Measurements from ENCODE around the gene TRIM46.

TRIM46 gene, protein sequence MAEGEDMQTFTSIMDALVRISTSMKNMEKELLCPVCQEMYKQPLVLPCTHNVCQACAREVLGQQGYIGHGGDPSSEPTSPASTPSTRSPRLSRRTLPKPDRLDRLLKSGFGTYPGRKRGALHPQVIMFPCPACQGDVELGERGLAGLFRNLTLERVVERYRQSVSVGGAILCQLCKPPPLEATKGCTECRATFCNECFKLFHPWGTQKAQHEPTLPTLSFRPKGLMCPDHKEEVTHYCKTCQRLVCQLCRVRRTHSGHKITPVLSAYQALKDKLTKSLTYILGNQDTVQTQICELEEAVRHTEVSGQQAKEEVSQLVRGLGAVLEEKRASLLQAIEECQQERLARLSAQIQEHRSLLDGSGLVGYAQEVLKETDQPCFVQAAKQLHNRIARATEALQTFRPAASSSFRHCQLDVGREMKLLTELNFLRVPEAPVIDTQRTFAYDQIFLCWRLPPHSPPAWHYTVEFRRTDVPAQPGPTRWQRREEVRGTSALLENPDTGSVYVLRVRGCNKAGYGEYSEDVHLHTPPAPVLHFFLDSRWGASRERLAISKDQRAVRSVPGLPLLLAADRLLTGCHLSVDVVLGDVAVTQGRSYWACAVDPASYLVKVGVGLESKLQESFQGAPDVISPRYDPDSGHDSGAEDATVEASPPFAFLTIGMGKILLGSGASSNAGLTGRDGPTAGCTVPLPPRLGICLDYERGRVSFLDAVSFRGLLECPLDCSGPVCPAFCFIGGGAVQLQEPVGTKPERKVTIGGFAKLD

DNA sequence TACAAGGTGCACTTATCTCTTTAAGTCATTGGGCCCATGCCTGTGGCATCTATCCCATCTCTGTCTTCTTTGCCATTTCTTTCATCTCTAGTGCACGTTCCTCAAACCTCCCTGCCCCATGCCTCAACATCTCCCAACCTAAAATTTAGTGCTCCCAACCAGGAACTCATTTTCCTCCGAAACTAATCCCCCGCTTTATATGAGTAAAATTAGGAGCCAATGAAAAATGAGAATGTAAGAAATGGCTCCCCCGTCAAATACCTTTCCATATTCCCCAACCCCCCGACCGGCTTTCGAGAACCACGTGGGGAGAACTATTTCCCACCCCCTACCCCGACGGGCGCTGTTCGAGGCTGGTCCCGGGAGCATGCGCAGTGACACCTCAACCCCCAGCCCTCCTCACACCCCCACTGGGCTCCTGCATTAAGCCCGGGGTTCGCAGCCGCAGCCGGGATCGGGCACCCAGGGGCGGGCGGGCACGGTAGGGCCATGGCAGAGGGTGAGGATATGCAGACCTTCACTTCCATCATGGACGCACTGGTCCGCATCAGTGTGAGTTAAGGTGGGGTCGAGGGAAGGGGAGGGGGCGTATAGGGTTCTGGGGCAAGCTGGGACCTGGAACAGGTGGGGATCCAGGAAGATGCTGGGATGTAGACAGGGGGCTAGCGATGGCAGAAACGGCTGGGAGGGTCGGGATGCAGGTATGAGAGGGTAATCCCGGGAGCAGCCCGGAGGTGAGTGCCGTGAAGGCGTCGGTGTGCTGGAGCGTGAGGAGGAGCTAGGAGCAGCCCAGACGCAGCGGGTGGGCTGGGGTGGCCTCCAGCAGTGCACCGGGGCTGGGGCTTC, at the start of gene TRIM46:
TRIM46 (plus strand) TSS at position 372 of the 846 bp plus-strand sequence; CDS start at position 490, 118 bp downstream.
- in situ Hi-C loops (cut with MboI; ENCODE audit: low sequenced_read_pairs): loop anchor here (5.0 to 10.0 kb wide), 2 partner anchors 81 to 421 kb away; no protein-coding TSS in a partner anchor

DNA sequence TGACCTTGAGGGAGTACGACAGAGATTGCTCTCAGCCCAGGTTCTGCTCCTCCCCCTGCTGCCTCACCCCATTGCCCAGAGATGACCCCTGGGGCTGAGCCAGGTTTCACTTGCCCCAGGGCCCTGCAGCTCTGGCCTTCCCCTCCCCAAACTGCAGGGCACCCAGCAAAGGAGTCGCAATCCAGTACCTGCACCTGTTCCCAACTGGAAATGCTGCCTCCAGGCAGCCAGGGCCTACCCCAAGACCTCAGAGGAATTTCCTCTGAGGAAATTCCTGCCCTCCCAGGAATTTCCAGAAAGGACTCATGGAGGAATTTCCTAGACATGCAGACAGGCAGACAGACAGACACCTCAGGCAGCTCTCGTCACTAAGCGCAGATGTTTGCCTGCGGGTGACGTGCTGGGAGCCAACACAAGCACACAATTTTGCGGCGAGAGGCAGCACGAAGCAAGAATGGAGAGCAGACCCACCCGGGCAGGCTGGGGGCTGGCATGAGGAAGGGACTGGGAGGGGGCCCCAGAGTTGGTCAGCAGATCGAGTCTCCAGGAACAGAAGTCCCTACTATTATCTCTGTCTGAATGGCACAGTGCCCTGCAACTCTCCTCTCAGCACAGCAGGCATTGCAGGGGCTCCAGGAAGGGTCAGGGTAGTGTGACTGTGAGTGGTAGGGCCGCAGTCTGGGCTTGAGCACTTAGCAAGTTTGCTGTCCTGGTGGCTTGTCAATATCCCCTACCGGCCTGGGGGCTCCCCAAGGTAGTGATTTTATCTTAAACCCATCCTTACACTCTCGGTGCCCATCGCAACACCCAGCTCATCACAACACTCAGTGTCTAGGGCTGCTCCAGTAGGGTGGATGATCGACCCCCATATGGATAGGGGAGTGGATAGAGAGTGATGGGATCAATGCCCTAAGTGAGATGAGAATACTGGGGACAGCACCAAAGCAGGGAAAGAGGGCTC, 48.9 kb upstream of the TRIM46 start:
- in situ Hi-C loops (cut with MboI; ENCODE audit: low sequenced_read_pairs): no loop called here

DNA sequence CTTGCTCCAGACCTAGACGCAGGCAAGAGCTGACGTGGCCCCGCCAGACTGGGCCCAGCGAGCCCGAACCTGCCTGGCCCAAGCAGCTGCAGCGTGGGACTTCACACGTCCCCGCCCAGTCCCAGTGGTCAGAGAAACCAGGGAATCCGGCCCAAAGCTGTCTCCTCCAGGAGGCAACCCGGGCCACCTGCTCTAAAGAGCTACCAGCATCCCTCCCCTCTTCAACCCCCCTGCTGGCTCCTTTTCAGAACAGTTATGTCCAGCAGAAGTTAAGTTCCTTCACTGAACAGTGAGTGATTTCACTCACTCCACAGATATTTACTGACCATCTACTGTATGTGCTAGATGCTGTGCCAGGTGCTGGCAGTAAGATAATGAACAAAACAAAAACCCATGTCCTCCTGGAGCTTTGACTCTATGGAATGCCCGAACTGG, 48.1 kb upstream of the TRIM46 start:
- in situ Hi-C loops (cut with MboI; ENCODE audit: low sequenced_read_pairs): no loop called here

DNA sequence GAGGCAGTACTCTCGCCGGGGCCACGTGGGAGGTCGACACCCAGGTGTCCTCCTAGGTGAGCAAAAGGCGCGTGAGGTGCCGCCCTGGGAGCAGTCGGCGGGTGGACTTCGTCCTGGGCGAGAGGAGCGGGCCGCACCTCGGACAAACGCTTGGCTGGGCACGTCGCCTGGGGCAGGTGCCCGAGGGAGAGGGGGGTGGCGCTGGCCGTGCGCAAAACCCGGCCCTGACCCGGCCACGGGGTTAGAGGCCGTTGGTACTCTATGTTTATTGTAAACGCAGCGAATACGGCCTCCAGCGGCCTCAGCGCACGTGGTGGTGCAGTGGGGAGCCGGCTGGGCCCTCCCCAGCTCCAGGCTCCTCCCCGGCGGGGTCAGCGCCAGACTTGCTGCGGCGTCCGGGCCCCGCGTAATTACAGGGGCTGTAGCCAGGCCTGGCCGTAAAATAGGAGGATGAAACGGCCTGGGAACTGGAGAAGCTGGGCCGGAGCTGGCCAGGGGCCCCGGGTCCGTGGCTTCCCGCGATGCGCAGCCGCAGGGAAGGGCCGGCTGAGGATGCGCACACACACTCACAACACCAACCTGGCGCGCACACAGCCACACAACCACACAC, 47.6 kb upstream of the TRIM46 start:
- in situ Hi-C loops (cut with MboI; ENCODE audit: low sequenced_read_pairs): no loop called here

DNA sequence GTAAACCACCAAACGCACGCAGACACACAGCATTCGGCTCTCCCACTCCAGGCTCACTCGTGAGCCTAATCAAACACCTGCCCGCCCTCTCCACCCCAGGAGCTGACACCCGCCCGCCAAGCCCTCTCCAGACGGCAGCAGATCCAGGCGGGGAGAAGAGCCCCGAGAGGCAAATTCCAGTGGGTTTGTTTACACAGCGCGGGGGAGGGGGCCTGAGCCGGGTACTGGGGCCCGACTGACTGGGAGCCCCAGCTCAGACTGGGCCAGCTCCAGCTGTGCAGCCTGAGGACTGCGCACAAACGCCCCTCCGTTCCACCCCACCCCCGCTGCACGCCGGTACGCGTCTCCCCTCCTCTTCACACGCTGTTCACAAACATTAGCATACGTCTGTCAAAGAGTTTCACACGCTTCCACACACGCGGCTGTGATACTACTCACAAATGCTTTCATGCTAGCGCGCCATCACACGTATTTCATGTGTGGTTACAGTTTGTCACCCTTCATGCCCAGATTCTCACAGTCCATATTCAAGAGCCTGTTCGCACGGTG, 47.0 kb upstream of the TRIM46 start:
- in situ Hi-C loops (cut with MboI; ENCODE audit: low sequenced_read_pairs): no loop called here

DNA sequence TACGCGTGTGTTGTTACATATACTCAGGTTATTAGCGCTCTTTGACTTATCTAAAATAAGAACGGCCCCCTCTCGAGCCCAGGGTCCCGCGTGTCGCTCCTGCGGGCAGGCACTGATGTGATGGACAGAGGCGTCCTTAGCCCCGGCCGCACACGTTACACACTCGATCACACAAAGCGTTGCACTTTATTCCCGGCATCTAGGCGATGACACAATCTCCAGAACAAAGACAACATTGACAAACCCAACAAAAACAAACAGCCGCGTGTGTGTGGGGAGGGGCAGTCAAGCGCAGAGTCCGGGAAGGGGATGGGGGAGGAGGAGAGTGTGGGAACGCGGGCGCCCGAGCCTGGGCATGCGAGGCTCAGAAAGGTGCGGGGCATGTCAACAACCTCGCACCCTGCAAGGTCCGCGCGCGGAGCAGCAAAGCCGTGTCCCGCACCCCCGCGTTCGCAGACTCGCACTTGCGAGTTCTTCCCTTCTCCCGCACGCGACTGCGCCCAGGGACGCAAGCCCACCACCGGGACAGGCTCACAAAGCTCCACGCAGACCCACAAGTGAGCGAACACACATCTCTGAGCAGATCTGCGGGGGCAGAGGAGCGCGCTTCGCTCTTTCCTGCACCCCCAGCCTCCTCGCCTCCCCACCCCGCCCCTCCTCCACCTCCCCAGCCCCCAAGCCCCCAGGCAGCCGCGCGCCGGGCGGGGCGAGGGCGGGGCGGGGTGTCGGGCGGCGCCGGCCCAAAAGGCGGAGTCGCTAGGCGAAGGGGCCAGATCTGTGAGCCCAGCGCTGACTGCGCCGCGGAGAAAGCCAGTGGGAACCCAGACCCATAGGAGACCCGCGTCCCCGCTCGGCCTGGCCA, 46.3 kb upstream of the TRIM46 start, which contains the start of gene EFNA1:
EFNA1 (plus strand) TSS at position 772 of the 862 bp plus-strand sequence. CDS start 102 bp downstream, outside the sequence.
- in situ Hi-C loops (cut with MboI; ENCODE audit: low sequenced_read_pairs): no loop called here

DNA sequence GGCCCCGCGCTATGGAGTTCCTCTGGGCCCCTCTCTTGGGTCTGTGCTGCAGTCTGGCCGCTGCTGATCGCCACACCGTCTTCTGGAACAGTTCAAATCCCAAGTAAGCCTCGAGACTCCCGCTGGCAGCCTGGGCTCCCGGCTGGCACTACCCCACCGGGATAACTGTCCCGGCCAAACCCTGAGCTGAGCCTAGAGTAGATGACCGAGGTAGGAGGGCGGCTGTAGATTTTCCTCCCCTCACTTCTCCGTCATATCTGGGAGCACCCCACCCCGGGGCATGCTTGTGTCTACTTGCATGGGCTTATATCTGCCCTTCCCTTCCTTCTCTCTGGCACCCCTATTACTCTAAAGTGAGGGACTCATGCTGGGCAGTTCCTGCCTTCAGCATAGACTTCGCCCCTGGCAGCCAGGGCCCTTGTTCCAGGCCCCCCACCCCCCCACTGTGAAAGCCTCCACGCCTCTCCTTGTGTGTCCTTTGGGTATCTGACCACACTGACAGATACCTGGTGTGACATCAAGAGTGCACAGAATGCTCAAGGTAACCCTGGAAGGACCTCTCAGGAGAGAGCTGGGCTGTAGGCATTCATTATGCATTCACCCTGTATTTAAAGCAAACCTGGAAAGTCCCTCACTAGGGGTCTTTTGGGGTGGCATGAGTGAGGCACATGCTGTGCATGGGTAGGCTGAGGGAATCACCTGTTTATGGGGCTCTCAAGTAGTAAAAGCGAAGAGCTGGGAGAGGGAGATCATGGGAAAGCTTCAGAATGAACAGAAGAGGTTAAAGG, 45.5 kb upstream of the TRIM46 start:
- in situ Hi-C loops (cut with MboI; ENCODE audit: low sequenced_read_pairs): no loop called here

DNA sequence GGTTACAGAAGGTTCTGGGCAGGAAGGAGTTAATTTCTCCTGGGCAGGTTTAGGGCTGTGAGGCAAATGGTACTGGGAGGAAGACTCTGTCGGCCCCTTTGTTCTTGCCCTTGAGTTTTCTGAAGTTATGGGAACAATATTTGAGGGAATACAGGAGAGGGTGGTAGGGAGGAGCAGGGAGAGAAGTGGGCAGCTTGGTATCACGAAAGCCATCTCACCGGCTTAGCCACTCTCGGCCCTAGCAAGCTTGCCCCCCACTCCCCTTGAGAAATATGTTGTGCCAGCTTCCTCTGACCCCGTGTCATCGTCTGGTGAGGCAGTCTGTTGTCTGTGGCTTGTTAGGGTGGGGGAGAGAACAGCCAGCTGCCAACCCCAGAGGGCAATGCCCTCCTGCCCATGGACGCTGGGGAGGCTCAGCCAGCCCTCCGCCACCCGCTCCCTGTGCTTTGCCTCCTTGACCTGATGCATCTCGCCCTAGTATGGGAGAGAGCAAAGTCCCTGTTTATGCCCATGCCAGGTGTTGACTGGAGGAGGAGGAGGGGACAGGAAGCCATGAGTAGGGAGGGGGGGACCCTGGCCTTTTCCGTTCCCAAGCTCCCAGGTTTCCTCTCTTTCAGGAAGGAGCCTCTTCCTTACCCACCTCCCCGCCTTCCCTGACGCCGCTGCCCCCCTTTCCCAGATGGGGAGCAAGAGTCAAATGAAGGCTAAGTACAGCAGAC, 44.7 kb upstream of the TRIM46 start:
- in situ Hi-C loops (cut with MboI; ENCODE audit: low sequenced_read_pairs): no loop called here

DNA sequence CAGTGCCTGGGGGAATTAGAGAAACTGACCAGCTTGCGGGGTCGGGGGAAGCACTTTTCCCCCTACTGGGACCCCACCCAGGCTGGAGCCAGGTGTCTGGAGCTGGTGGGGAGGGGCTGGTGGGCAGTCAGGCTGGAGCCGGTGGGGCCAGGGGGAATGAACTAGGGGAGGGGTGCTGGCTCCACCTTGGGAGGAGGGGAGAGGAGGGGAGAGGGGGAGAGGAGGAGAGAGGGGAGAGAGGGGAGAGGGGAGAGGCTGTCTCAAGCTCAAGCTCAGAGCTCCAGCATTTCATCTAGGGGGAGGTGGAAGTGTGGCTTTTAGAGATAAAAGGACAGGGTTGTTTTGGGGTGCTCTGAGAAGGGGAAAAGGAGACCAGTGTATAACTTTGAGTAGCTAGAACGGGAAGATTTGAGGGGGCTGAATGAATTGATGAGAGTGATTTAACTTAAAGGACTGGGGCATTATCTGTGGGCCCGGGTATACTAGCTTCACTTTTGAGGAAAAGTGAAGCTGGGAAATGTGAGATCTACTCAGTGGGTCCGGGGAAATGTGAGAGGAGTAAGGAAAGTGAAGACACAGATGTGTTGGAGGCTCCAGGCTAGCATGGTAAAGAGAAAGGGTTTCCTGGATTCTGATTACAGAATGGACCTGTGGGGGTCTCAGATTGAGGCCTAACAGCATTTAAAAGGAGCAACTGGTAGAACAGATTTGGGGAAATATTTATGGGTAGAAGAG, 43.2 kb upstream of the TRIM46 start:
- in situ Hi-C loops (cut with MboI; ENCODE audit: low sequenced_read_pairs): no loop called here

DNA sequence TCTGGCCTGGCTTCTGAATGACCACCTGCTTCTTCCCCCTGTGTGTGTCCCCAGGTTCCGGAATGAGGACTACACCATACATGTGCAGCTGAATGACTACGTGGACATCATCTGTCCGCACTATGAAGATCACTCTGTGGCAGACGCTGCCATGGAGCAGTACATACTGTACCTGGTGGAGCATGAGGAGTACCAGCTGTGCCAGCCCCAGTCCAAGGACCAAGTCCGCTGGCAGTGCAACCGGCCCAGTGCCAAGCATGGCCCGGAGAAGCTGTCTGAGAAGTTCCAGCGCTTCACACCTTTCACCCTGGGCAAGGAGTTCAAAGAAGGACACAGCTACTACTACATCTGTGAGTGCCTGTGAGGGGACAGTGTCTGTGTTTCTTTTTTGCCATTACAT, 42.4 kb upstream of the TRIM46 start:
- in situ Hi-C loops (cut with MboI; ENCODE audit: low sequenced_read_pairs): no loop called here

DNA sequence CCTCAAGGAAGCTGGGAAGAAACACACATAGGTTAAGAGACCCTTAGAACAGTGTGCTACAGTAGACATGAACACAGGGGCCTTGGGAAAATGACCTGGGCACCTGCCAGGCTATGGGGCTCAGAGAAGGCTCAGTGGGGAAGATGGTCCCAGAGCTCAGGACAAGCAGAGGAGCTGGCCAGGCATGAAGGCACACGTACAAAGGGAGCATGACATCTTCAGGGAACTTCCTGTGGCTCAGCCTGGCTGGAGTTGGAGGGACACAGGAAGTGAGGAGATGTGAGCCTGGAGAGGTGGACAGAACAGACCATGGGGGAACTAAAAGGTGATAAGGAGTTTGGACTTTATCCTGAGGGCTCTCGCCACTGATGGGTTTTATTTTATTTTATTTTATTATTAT, 41.8 kb upstream of the TRIM46 start:
- in situ Hi-C loops (cut with MboI; ENCODE audit: low sequenced_read_pairs): no loop called here

DNA sequence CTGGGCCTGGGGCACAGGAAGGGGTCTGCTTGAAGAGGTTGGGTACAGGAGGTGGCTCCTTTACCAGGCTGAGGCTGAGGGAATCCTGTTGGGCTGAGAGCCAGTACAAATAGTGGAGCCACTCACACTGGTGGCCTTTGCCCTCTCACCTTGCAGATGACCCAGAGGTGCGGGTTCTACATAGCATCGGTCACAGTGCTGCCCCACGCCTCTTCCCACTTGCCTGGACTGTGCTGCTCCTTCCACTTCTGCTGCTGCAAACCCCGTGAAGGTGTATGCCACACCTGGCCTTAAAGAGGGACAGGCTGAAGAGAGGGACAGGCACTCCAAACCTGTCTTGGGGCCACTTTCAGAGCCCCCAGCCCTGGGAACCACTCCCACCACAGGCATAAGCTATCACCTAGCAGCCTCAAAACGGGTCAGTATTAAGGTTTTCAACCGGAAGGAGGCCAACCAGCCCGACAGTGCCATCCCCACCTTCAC, 39.8 kb upstream of the TRIM46 start:
- in situ Hi-C loops (cut with MboI; ENCODE audit: low sequenced_read_pairs): no loop called here

DNA sequence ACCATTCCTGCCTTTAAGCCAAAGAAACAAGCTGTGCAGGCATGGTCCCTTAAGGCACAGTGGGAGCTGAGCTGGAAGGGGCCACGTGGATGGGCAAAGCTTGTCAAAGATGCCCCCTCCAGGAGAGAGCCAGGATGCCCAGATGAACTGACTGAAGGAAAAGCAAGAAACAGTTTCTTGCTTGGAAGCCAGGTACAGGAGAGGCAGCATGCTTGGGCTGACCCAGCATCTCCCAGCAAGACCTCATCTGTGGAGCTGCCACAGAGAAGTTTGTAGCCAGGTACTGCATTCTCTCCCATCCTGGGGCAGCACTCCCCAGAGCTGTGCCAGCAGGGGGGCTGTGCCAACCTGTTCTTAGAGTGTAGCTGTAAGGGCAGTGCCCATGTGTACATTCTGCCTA, 39.3 kb upstream of the TRIM46 start:
- in situ Hi-C loops (cut with MboI; ENCODE audit: low sequenced_read_pairs): no loop called here

DNA sequence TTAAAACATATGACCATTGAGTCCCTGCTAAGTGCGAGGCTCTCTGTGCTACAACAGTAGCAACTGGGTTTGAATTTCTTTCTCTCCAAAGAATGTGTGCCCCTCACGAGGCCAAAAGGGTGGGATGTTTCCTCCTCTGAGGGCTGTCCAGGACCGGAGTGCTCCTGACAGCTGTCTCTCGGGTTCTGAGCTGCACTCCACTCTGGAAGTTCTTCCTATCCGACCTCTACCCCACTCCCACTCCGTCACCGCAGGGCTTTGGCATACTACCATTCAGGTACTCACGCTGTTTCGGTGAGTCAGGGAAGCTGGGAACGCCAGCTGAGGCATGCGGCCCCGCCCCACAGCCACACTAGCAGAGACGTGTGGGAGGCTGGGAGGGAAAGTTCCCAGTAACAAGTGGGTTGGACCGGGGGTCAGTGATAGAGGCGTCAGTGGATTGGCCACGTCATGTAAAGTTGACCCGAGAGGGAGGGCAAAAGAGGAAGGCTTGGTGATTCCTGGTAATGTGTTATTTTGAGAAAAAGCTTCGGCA, 38.7 kb upstream of the TRIM46 start:
- in situ Hi-C loops (cut with MboI; ENCODE audit: low sequenced_read_pairs): no loop called here

DNA sequence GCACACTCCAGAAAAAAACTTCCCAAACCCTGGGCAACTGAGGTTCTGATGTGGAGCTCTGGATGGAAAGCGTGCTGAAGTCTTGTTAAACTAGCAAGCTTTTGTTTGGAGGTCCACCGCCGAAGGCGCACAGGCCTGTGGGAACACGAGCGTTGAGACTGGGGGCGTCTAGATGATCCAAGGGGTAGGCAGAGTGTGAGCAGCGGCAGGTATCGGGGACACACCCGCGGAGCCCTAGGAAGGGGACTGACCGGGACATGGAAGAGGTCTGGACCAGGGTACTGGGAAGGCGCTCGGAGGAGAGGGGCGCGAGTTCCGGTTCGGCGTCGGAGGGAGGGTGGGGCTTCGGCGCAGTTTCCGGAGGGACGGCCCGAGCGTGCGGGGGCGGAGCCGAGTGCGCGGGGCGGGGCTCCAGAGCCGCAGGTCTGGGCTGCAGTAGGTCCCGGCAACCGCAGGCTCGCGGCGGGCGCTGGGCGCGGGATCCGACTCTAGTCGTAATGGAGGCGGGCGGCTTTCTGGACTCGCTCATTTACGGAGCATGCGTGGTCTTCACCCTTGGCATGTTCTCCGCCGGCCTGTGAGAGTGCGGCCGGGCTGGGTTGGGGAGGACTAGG, 38.1 kb upstream of the TRIM46 start, which contains the start of gene SLC50A1:
SLC50A1 (plus strand) TSS at position 438 of the 614 bp plus-strand sequence; CDS start at position 498, 60 bp downstream.
- in situ Hi-C loops (cut with MboI; ENCODE audit: low sequenced_read_pairs): no loop called here
